Upper lobe of left lung (tissue), 4 donors: Measurements from ENCODE around the gene PPP1R9B.

Experiments
- EP300 ChIP-seq, 4 donors: sonication (generic); formaldehyde crosslinking; IDR thresholded peaks; one replicate each; pipeline ENCODE4 v1.5.1; 2017; ENCODE audit warnings: antibody characterized with exemption in 4 of 4, control low read depth in 2 of 4
- POLR2A ChIP-seq, 4 donors: fragments of 450-650 bp; IDR thresholded peaks; one replicate each; pipeline ENCODE4 v1.5.1; 2016 to 2017; ENCODE audit warnings: antibody characterized with exemption in 4 of 4, mild to moderate bottlenecking in 2 of 4
- POLR2AphosphoS5 ChIP-seq, 2 donors: sonication (generic); formaldehyde crosslinking; IDR thresholded peaks; one replicate each; pipeline ENCODE4 v1.5.1; 2017; ENCODE audit warnings: antibody characterized with exemption in 2 of 2
- TF ChIP-seq, protein P1 (sequence below), 6 experiments: fragments of 450-650 bp in 4 of 6; fragments of 200-600 bp in 2 of 6; sonication (generic) in 2 of 6; IDR thresholded peaks; one replicate each; pipeline ENCODE4 v1.5.1; 2016 to 2019; ENCODE audit warnings: antibody characterized with exemption in 6 of 6

DNA sequence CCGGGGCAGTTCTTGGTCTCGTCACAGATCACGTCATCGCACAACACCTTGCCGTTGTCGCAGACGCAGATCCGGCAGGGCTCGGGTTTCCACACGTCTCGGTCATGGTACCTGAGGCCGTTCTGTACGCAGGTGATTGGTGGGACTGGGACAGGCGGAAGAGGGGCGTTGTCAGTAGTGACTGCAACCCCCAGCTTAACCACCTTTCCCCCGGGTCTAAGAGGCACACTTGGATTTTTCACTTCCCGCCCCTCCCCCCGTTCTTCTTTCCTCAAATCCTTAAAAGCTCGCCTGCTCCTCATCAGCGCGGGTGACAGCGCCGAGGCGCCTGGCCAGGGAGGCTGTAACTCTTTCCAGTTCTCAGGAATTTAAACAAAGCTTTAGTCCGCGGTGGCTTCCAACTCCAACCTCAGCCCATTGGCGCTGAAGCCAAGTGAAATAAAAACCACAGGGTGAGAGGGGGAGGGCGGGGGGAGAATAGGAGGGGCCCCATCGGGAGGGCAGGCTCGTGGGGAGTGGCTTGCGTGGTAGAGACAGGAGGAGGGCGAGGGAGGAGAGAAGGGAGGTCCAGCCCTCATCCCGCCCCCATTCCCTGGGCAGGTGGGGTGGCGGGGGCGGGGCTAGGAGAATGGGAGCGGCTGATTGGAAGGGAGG, 49.5 kb upstream of the PPP1R9B start:
- TF ChIP-seq, protein P1, sequence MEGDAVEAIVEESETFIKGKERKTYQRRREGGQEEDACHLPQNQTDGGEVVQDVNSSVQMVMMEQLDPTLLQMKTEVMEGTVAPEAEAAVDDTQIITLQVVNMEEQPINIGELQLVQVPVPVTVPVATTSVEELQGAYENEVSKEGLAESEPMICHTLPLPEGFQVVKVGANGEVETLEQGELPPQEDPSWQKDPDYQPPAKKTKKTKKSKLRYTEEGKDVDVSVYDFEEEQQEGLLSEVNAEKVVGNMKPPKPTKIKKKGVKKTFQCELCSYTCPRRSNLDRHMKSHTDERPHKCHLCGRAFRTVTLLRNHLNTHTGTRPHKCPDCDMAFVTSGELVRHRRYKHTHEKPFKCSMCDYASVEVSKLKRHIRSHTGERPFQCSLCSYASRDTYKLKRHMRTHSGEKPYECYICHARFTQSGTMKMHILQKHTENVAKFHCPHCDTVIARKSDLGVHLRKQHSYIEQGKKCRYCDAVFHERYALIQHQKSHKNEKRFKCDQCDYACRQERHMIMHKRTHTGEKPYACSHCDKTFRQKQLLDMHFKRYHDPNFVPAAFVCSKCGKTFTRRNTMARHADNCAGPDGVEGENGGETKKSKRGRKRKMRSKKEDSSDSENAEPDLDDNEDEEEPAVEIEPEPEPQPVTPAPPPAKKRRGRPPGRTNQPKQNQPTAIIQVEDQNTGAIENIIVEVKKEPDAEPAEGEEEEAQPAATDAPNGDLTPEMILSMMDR (IDR thresholded peaks at IDR 0.05) = no peak
- no peak for TF ChIP-seq EP300 (IDR thresholded peaks at IDR 0.05)
- peak in 1 of 4 donors; percentile 55 for TF ChIP-seq POLR2A (IDR thresholded peaks at IDR 0.05)
- peak in 1 of 2 donors; percentile 40 for TF ChIP-seq POLR2AphosphoS5 (IDR thresholded peaks at IDR 0.05)
